ENCODE data around the gene GTF2H2C.
A peak's percentile ranks its signal among the peaks of the same experiment; 100 is the strongest.
"Not testable (repeated sequence)": the region's sequence is repeated elsewhere in the genome, so short reads cannot be mapped to it uniquely, and the experiment has no call there.

Gene GTF2H2C

DNA sequence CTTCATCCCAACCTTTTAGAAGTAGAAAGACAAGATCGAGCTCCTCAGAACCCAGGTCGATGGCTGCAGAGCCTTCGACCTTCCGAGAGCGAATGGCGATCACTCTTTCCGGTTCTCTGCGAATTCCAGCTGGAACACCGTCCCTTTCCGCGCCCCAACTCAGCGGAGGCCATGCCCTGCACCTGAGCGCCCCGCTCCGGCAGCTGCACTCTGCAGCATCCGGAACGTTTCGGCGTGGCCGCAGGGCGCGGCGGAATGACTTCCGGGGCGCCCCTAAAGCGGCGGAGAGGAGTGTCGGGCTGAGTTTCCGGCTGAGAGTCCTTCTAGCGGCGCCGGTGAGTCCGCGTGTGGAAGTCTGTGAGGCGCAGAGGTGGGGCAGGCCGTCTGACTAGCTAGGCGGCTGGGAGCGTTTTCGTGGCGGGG is at the start of gene GTF2H2C:
GTF2H2C (plus strand) TSS at position 284 of the 423 bp plus-strand sequence. CDS start 4,942 bp downstream, outside the sequence.
- peak; percentile 36 for DNase-seq (ENCODE audit: low spot score)
- FAIRE-seq, result not testable (repeated sequence)

DNA sequence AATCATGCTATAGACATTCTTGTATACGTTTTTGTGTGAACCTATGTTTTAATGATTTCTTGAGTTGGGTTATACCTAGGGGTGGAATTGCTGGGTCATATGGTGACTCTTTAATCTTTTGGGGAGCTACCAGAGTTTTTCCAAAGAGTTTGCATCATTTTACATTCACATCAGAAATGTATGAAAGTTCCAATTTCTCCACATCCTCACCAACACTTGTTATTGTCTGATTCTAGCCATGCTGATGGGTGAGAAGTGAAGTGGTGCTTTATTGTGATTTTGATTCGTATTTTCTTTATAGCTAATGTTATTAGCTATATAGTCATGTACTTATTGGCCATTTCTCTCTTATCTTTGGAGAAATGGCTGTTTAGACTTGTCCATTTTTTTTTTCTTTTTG is 49.3 kb upstream of the GTF2H2C start:
- FAIRE-seq, result no peak
- no peak for DNase-seq (ENCODE audit: low spot score)

DNA sequence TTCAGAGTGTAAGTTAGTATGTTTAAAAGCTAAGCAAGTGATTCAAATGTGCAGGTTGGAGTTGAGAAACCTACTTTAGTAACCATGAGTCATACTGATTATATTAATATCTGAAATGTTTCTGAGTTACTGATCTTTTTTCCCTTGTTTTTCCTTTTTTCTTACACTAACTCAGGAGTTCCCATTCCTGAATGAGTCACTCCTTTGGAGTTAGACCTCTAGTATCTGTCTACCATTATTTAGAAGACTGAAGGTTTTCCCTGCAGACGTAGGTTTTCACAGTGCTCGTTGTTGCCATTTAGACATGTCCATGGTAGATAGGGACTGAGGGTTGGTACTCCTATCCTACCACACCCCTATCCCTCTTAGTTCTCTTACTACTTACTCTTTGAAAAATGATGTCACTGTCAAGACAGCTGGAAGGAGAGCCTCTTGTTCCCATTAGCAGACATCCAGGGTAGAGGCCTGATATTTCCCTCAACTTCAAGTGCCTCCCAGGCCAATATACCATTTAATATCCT is 47.2 kb upstream of the GTF2H2C start:
- peak; percentile 8 for DNase-seq (ENCODE audit: low spot score)
- FAIRE-seq, result no peak

DNA sequence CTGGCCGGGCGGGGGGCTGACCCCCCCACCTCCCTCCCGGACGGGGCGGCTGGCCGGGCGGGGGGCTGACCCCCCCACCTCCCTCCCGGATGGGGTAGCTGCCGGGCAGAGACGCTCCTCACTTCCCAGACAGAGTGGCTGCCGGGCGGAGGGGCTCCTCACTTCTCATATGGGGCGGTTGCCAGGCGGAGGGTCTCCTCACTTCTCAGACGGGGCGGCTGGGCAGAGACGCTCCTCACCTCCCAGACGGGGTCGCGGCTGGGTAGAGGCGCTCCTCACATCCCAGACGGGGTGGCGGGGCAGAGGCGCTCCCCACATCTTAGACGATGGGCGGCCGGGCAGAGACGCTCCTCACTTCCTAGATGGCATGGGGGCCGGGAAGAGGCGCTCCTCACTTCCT is 44.4 kb upstream of the GTF2H2C start:
- DNase-seq (ENCODE audit: low spot score); FAIRE-seq: not testable (repeated sequence)

GRCh38 chr5:69516769-69517168 is 43.2 kb upstream of the GTF2H2C start:
- FAIRE-seq (peak; percentile 53), DNase-seq (ENCODE audit: low spot score) (no peak)

- DNase-seq (ENCODE audit: low spot score) (no peak), FAIRE-seq (no peak)
Observed at GRCh38 chr5:69517763-69518212, 42.2 kb upstream of the GTF2H2C start.

- DNase-seq (ENCODE audit: low spot score), result no peak
Observed at GRCh38 chr5:69519285-69519684, 40.7 kb upstream of the GTF2H2C start.

DNA sequence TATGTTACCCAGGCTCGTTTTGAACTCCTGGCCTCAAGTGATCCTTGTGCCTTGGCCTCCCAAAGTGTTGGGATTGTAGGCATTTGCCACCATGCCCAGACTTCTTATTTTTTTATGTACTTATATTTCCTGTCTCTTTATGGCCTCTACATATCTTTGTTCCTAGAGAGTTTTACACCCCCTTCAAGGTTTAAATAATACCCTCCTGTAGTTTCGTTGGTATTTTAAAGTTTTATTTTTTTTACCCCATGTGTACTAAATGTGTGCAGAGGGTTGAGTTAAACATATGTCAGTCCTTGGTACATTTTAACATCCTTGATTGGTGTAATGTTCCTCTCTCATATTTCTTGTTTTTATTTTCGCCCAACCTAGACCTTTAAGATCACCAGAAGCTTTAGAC is 38.0 kb upstream of the GTF2H2C start:
- FAIRE-seq (no peak), DNase-seq (ENCODE audit: low spot score) (no peak)

More at GRCh38 chr5:69519285-69519684, 40.7 kb upstream of the GTF2H2C start:
- no peak for FAIRE-seq

GRCh38 chr5:69525490-69525889 is 34.5 kb upstream of the GTF2H2C start:
- no peak for DNase-seq (ENCODE audit: low spot score)
- FAIRE-seq, result no peak

- no peak for FAIRE-seq
- DNase-seq (ENCODE audit: low spot score), result no peak
Observed at GRCh38 chr5:69526660-69527059, 33.3 kb upstream of the GTF2H2C start.

- no peak for FAIRE-seq
- DNase-seq (ENCODE audit: low spot score), result no peak
Observed at GRCh38 chr5:69527128-69527770, 32.7 kb upstream of the GTF2H2C start.

- DNase-seq (ENCODE audit: low spot score), result no peak
- FAIRE-seq, result no peak
Observed at GRCh38 chr5:69528035-69528434, 32.0 kb upstream of the GTF2H2C start.

GRCh38 chr5:69528609-69529008 is 31.4 kb upstream of the GTF2H2C start:
- FAIRE-seq (no peak), DNase-seq (ENCODE audit: low spot score) (no peak)

GRCh38 chr5:69530561-69531405 is 29.2 kb upstream of the GTF2H2C start:
- DNase-seq (ENCODE audit: low spot score), result no peak
- no peak for FAIRE-seq

GRCh38 chr5:69531406-69531801 is 28.6 kb upstream of the GTF2H2C start:
- no peak for FAIRE-seq
- no peak for DNase-seq (ENCODE audit: low spot score)

DNA sequence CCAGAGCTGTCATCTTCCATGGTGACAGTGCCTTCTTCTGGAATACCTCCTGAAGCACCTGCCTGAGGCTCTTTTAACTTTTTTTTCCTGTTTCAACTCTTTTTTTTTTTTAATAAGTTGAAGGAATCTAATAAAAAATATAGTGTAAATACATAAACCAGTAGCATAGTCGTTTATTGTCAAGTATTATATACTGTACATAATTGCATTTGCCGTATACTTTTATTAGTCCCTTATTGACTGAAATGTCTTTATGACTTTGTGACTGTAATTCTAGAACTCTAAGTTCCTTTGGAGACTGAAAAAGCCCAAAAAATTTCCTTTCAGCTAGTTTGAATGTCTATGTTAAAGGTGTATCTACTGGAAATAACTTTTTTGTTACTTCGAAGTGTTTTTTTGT is 22.1 kb upstream of the GTF2H2C start:
- DNase-seq (ENCODE audit: low spot score); FAIRE-seq: not testable (repeated sequence)

- FAIRE-seq; DNase-seq (ENCODE audit: low spot score): not testable (repeated sequence)
Observed at GRCh38 chr5:69538735-69539134, 21.3 kb upstream of the GTF2H2C start.

- not testable (repeated sequence) for DNase-seq (ENCODE audit: low spot score); FAIRE-seq
Observed at GRCh38 chr5:69541347-69541746, 18.6 kb upstream of the GTF2H2C start.

DNA sequence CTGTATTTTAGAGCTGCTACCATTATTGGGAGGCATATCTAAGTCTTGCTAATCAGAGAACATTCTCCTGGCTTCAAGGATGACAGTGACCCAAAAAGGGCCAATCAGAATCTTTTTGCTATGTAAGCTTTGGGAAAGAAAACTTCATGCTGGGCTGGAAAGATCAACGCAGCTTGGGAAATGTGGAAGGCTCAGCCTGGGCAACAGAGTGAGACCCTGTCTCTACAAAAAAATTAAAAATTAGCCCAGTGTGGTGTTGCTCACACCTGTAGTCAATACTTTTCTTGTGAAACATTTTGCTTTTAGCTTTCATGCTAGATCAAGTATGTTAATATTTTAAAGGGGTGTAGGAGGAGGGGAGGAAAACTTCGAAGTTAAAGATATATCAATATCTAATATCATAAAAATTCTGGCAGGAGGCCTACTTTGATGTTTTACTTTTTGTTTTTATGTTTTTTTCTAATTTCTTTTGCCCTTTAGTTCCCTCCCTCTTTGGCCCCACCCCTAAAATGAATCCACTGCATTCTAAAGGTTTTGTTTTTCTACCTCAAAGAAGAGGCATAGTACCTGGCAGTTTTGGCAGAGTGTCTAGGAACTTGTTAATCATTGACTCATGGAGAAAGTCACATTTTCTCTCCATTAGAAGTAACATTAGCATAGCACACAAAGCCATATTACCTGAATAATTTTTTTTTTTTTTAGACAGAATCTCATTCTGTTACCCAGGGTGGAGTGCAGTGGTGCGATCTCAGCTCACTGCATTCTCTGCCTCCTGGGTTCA is 17.0 kb upstream of the GTF2H2C start:
- not testable (repeated sequence) for FAIRE-seq; DNase-seq (ENCODE audit: low spot score)

DNA sequence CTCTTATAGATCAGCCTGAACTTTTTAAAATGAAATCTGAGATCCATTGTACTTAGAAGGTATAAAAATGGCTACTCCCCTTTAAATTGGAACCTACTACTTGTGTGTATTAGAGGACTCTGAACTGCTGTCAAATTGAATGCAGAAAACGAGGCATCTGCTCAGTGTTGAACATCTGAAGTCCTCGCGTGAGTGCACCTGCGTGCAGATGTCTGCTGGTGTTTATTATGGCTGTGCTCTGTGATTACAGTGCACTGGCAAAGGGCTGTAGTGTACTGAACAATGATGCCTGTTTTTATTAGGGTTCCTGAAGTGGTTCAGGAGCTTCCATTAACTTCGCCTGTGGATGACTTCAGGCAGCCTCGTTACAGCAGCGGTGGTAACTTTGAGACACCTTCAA is 15.4 kb upstream of the GTF2H2C start:
- DNase-seq (ENCODE audit: low spot score); FAIRE-seq: not testable (repeated sequence)

Data from RCC 7860 (cell line).